GM23248 (cell line): ENCODE measurements around the gene ATG9B.

Experiments used
- EZH2 ChIP-seq: fragments of 200-600 bp; sonication (generic); IDR thresholded peaks from 2 replicates; pipeline ENCODE4 v1.6.1; 2018; ENCODE audit warnings: antibody characterized with exemption, mild to moderate bottlenecking; ENCODE audit not compliant: insufficient read depth, poor library complexity, severe bottlenecking
- EZH2phosphoT487 ChIP-seq: fragments of 200-600 bp; sonication (generic); IDR thresholded peaks from 2 replicates; pipeline ENCODE4 v1.6.1; 2018; ENCODE audit warnings: antibody characterized with exemption, moderate library complexity, mild to moderate bottlenecking, low read depth; ENCODE audit not compliant: insufficient read depth

DNA sequence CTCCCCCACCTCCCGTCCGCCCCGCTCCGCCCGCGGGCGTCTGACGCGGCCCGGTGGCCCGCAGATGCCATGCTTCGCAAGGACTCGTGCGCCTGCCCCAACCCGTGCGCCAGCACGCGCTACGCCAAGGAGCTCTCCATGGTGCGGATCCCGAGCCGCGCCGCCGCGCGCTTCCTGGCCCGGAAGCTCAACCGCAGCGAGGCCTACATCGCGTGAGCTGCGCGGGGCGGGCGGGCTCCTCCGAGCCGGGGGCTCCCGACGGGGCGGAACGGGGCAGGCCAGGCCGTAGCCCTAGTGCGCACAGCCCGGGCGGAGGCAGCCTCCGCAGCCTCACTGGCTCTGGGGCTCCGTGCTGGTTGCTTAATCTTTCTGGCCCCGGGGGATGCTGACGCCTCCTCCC lies 26.8 kb upstream of the ATG9B start:
- TF ChIP-seq EZH2 (no peak), EZH2phosphoT487 (no peak)
